GM11168 (cell line): ENCODE measurements around the gene KLHDC4.
"Not testable (repeated sequence)": the region's sequence is repeated elsewhere in the genome, so short reads cannot be mapped to it uniquely, and the experiment has no call there.

Experiments used
- in situ Hi-C: fragments of 300-500 bp; cut with MboI; formaldehyde crosslinking; loops from one replicate; pipeline ENCODE4 v1.12.0; 2022; ENCODE audit warnings: low sequenced_read_pairs; ENCODE audit not compliant: unreplicated experiment

Gene KLHDC4

GRCh38 chr16:87688876-87689815 is 76.6 kb downstream of the KLHDC4 start:
- in situ Hi-C loops: no loop called here

- in situ Hi-C loops: no loop called here
Measured at GRCh38 chr16:87687998-87688529, 77.7 kb downstream of the KLHDC4 start.

DNA sequence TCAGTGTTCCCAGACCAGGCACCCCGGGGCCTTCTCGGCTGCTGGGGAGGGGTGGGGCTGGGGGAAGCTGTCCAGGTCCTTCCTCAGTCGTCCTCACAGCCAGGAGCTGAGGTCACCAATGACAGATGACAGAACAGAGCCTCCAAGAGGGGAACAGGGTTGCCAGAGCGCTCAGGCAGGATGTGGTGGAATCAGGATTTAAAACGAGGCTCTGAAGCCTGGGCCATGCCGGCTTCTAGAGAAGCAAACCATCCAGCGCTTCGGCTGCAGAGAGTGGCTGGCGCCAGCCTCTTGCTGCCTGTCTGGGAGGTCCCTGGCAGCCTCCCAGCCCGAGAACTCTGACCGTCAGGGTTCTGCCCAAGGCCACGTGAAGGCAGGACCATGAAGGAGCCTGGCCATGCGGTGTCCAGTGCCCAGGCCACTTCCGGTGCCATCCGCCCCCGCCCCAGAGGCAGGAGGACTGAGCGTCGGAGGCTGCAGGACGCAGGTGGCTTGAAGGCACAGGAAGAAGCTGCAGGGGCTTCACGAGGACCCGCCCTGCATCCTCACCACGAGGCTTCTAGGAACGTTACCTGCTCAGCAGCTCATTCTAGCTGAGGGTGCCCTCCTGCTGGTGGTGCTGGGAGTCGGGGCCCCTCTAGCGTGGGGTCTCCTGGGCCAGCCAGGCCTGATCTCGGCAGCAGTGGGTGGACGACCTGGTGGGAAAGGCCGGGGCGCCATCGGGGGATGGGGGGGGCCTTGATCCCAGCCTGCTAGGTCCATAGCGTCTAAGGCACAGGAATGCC is 78.5 kb downstream of the KLHDC4 start:
- in situ Hi-C loops: no loop called here

DNA sequence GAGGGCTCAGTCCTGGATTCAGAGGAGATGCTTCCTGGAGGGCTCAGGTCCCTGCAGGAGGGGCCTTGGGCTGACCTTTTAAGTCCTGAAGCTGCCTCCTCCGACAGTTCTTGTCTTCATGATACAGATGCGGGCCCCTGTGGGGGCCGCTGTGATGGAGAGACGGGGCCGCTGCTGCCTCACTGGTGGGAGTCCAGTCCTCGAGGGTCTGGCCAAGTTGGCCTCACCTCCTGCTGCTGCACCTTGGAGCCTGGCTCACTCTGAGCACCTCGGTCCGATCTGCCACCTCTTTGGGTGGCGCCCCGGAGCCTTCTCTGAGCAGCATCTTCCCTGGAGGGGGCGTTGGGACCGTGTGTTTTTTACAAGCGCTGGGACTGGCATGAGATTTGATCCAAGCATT is 79.1 kb downstream of the KLHDC4 start:
- in situ Hi-C loops: no loop called here

- in situ Hi-C loops: no loop called here
Measured at GRCh38 chr16:87685766-87686165, 80.0 kb downstream of the KLHDC4 start.

GRCh38 chr16:87685405-87685755 is 80.4 kb downstream of the KLHDC4 start:
- in situ Hi-C loops: no loop called here

GRCh38 chr16:87684711-87685404 is 80.9 kb downstream of the KLHDC4 start:
- in situ Hi-C loops: no loop called here

DNA sequence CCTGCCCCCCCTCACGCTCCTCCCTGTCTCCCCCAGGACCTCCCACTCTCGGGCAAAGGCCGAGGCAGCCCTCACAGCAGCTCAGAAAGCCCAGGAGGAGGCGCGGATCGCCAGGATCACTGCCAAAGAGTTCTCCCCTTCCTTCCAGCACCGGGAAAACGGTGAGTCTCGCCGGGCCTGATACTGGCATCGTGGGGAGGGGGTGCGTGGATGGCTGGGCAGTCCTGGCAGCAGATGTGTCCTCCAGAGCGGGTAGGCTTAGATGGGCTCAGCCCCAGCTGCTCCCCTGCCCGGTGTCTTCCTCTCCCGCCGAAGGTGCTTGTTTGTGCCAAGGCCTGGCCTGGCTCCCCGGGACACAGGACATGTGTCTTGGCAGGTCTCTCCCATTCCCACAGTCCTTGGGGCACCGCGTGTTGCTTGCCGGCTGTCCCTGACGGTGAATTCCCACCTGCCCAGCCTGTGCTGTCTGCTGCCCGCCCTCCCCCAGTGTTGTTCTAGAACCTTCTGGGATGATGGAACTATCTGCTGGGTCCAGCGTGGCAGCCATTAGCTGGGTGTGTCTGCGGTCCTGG is 81.6 kb downstream of the KLHDC4 start:
- in situ Hi-C loops: no loop called here

GRCh38 chr16:87682852-87683399 is 82.9 kb downstream of the KLHDC4 start:
- in situ Hi-C loops: no loop called here

DNA sequence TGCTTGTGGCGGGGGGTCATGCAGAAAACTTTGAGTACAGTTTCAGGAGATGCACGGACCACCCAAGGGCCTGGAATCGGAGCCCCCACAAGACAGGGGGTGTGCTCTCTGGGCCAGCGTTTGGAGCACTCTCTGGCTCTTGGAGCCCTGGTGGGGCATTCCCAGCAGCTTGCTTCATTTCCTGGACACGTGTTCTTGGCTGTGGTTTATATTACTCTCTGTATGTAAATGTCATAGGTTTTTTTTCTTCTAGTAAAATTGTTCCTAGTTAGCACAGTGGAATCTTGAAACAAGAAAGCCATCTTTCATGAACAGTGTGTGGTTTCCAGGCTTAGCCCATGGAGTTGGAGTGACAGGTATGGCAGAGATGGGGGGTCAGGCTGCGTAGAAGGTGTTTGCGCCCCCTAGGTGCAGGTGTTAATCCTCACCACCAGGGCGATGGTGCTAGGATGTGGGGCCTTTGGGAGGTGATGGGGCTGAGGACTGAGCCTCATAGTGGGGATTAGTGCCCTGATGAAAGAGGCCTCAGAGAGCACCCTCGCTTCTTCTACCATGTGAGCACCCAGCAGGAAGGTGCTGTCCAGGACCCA is 83.7 kb downstream of the KLHDC4 start:
- in situ Hi-C loops: no loop called here

DNA sequence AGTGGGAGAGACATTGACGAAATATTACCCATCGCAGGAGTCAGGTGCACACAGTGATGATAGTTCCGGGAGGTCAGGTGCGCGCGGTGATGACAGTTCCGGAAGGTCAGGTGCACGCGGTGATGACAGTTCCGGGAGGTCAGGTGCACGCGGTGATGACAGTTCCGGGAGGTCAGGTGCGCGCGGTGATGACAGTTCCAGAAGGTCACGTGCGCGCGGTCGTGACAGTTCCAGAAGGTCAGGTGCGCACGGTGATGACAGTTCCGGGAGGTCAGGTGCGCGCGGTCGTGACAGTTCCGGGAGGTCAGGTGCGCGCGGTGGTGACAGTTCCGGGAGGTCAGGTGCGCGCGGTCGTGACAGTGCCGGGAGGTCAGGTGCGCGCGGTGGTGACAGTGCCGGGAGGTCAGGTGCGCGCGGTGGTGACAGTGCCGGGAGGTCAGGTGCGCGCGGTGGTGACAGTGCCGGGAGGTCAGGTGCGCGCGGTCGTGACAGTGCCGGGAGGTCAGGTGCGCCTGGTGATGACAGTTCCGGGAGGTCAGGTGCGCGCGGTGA is 84.7 kb downstream of the KLHDC4 start:
- in situ Hi-C loops: not testable (repeated sequence)

DNA sequence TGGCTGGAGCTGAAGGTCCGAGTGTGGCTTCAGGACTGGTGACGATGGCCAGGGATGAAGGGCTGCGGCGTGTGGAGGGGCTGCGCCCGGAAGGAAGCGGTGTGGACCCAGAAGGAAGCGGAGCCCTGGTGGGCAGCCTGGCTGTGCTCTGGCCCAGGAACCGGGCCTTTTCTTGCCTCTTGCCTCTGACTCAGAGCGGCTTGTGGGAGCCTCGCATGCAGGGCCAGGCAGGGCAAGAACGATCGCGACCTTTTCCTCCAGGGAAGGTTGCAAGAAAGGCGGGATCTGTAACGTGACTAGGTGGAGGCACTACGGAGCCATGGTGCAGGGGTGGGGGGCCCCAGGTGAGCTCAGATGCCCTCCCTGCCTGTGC is 85.5 kb downstream of the KLHDC4 start:
- in situ Hi-C loops: no loop called here

GRCh38 chr16:87679593-87680271 is 86.1 kb downstream of the KLHDC4 start:
- in situ Hi-C loops: no loop called here

DNA sequence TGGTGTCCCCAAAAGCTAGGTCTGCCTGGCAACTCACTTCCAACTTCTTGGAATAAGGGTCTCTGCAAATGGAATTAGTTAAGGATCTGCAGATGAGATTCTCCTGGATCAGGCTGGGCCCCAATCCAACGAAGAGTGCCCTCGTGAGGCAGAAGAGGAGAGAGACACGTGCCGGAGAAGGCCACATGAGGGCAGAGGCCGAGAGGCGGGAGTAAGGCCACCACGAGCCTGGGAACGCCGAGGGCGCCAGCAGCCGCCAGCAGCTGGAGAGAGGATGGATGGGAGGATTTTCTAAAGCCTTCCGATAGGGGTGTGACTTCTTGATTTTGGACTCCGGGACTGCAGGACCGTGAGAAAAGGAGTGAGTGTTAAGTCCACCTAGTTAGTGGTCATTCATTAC is 87.2 kb downstream of the KLHDC4 start:
- in situ Hi-C loops: no loop called here

- in situ Hi-C loops: no loop called here
Measured at GRCh38 chr16:87677830-87678229, 88.0 kb downstream of the KLHDC4 start.

DNA sequence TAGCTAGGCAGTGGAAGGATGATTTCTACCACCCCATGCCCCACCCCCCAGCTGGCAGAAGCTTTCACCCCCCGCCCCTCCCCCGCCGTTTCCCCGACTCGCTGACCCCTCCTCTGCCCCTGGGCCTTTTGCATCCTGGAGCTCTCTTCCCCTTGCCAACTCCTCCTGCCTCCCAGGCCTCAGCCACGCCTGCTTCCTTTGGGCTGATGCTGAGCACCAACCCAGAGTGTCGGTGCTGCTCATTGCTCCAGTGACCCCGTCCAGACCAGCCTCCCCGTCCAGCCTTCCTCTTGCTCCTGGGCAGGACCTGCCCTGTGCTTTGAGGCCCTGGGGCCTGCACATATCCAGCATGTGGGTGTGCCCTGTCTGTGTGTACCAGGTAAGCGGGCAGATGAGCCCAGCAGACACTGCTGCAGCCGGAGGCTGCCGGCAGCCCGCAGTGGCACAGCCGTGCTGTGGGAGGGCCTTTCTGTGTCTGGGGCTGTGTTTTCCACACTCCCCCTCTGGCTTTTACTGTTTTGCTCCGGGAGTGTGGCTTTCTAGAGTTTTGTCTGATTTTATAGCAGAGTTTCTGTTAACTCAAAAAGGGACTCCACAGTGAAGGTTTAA is 90.6 kb downstream of the KLHDC4 start:
- in situ Hi-C loops: no loop called here

DNA sequence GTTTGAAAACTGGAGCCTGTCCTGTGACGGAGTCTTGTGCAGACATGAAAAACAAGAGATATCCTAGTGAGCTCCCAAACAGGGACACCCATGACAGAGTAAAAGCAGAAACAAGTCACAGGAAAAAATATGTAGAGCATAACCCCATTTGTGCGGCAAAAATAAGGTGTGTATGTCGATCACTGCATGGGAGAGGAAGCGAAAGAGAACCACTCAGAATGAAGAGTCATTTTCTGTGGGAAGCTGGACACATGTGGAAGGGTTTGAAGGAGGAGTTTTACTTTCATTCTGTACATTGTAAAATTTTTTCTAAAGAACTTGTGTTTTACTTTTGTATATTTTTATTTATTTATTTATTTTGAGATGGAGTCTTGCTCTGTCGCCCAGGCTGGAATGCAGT is 91.4 kb downstream of the KLHDC4 start:
- in situ Hi-C loops: no loop called here

- in situ Hi-C loops: no loop called here
Measured at GRCh38 chr16:87671715-87672270, 94.0 kb downstream of the KLHDC4 start.
